ENCODE results near the gene IRF4. TPM values are rescaled to one million over a fixed set of nuclear protein-coding genes. Genes with fewer than 3 reads are reported as not detected.

IRF4 gene
- polyA plus RNA-seq, 1 of the 3 experiments (the other 2 are of a cell fraction): not detected

DNA sequence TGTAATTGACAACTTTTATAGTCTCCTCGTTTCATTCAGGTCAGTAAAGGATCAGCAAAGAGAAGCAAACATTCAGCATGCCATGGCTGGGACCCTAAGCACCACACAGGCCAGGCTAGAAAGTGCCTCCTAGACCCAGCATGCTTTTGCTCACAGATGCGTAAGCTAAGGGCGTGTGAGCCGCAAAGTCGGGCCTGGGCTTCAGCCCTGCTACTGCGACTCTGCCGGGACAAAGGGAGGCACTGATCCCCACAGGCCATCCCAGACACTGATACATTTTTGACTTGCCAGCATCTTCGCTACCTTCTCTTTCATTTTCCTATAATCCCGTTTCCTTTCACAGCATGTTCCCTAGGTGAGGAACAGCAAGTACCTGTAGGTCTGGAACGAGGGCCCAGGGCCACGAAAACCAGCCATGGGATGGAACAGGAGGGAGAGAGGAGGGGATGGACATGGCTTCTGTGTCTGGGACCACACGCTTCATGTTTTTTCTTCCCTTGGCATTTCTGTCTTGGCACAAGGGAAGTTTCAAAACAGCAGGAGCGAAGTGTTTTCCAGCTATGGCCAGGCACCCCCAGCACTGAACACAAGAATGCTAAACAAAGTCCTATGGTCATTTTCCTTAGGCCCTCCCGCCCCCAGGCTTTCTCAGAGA is 42.6 kb downstream of the IRF4 start:
- Histone ChIP-seq H3K27me3 (ENCODE audit: insufficient read depth) (peaks cover 68% of the 10 kb centered on the region), H3K9me2 (no peaks in the 10 kb centered on the region), H3K36me3 (replicated peaks in 1 of 2; ENCODE audit: control insufficient read depth in 1 of 2, insufficient read depth in 2 of 2, low read length in 1 of 2) (no peaks in the 10 kb centered on the region), H3K4me1 (ENCODE audit: control insufficient read depth in 1 of 2, insufficient read depth in 2 of 2, low read depth in 1 of 2, low read length in 1 of 2) (no peaks in the 10 kb centered on the region), H3K9me3 (no peaks in the 10 kb centered on the region), H4K20me1 (ENCODE audit: insufficient read depth) (no peaks in the 10 kb centered on the region), H3K9ac (no peak overlapping the region), H2AFZ (ENCODE audit: low read depth) (no peak overlapping the region), H3K27ac (ENCODE audit: low read depth in 2 of 2, low read length in 1 of 2) (no peak overlapping the region), H3K4me3 (ENCODE audit: low read depth in 2 of 2, low read length in 1 of 2) (no peak overlapping the region), H3F3A (replicated peaks; ENCODE audit: insufficient read depth) (no peaks in the 10 kb centered on the region), H3K4me2 (no peak overlapping the region), H3K79me2 (ENCODE audit: insufficient read depth) (no peaks in the 10 kb centered on the region)
- POLR2A ChIA-PET: no interaction called here
- TF ChIP-seq MXI1 (IDR thresholded peaks at IDR 0.05; ENCODE audit: low read depth, low read length) (no peak), JUND (IDR thresholded peaks at IDR 0.05) (no peak), RFX5 (IDR thresholded peaks at IDR 0.05; ENCODE audit: low read length) (no peak), NRF1 (IDR thresholded peaks at IDR 0.05; ENCODE audit: low read depth, low read length) (no peak), FOSL2 (IDR thresholded peaks at IDR 0.05; ENCODE audit: borderline replicate concordance, low read depth) (no peak), EZH2phosphoT487 (IDR thresholded peaks at IDR 0.05; ENCODE audit: borderline replicate concordance, low read depth) (no peak), MEF2A (IDR thresholded peaks at IDR 0.05; ENCODE audit: borderline replicate concordance, low read depth) (no peak)
- TF ChIP-seq, protein P1, sequence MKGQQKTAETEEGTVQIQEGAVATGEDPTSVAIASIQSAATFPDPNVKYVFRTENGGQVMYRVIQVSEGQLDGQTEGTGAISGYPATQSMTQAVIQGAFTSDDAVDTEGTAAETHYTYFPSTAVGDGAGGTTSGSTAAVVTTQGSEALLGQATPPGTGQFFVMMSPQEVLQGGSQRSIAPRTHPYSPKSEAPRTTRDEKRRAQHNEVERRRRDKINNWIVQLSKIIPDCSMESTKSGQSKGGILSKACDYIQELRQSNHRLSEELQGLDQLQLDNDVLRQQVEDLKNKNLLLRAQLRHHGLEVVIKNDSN (IDR thresholded peaks at IDR 0.05; ENCODE audit: borderline replicate concordance, low read depth): no peak
- 24% methylated on average over 13 of the region's 14 CpGs for WGBS (ENCODE audit: low lambda C conversion rate)
- no peak for DNase-seq
- CTCF ChIA-PET: interaction anchor here (1.0 kb wide), 1 partner anchor 9 kb away, joined by 5 read pairs; no protein-coding TSS in a partner anchor

DNA sequence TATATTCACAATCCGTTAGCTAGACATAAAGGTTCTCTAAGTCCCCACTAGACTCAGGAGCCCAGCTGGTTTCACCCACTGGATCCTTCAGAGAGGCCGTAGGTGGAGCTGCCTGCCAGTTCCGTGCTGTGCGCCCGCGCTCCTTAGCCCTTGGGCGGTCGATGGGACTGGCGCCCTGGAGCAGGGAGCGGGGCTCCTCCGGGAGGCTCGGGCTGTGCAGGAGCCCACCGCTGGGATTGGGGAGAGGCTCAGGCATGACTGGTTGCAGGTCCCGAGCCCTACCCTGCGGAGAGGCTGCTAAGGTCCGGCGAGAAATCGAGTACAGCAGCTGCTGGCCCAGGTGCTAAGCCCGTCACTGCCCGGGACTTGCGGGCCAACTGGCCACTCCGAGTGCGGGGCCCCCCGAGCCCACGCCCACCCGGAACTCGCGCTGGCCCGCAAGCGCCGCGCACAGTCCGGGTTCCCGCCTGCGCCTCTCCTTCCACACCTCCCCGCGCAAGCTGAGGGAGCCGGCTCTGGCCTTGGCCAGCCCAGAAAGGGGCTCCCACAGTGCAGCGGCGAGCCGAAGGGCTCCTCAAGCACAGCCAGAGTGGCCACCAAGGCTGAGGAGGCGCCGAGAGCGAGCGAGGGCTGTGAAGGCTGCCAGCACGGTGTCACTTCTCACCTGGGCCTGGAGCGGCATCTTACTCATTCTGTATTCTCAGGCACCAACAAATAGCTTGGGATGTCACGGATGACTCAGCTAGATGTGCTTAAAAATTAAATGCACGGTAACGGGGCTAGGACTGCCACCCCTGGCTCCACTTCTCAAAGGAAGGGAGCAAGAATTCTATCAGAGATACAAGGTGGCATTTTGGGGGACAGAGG is 44.1 kb downstream of the IRF4 start:
- Histone ChIP-seq H3K4me3 (ENCODE audit: low read depth in 2 of 2, low read length in 1 of 2) (no peak overlapping the region), H3K4me2 (no peak overlapping the region), H3K9me3 (no peaks in the 10 kb centered on the region), H3K9me2 (no peaks in the 10 kb centered on the region), H4K20me1 (ENCODE audit: insufficient read depth) (no peaks in the 10 kb centered on the region), H2AFZ (ENCODE audit: low read depth) (no peak overlapping the region), H3K9ac (no peak overlapping the region), H3K4me1 (ENCODE audit: control insufficient read depth in 1 of 2, insufficient read depth in 2 of 2, low read depth in 1 of 2, low read length in 1 of 2) (no peaks in the 10 kb centered on the region), H3K79me2 (ENCODE audit: insufficient read depth) (no peaks in the 10 kb centered on the region), H3F3A (replicated peaks; ENCODE audit: insufficient read depth) (no peaks in the 10 kb centered on the region), H3K27me3 (ENCODE audit: insufficient read depth) (peaks cover 72% of the 10 kb centered on the region), H3K27ac (ENCODE audit: low read depth in 2 of 2, low read length in 1 of 2) (no peak overlapping the region), H3K36me3 (replicated peaks in 1 of 2; ENCODE audit: control insufficient read depth in 1 of 2, insufficient read depth in 2 of 2, low read length in 1 of 2) (no peaks in the 10 kb centered on the region)
- ChIA-PET POLR2A (no interaction called here), CTCF (interaction anchor here (0.7 kb wide), 2 partner anchors 14 to 123 kb away, joined by 3 read pairs; no protein-coding TSS in a partner anchor)
- 44% methylated on average over 14 of the region's 50 CpGs for WGBS (ENCODE audit: low lambda C conversion rate)
- DNase-seq: peak; percentile 2
- no peak for TF ChIP-seq POLR2AphosphoS5 (IDR thresholded peaks at IDR 0.05; ENCODE audit: low read depth, low read length)
- TF ChIP-seq, protein P1 (IDR thresholded peaks at IDR 0.05; ENCODE audit: borderline replicate concordance, low read depth): no peak
- TF ChIP-seq MXI1 (IDR thresholded peaks at IDR 0.05; ENCODE audit: low read depth, low read length): no peak
- TF ChIP-seq EP300 (IDR thresholded peaks at IDR 0.05; ENCODE audit: borderline replicate concordance in 1 of 2, low read depth in 1 of 2, low read length in 1 of 2): no peak
- no peak for TF ChIP-seq FOSL2 (IDR thresholded peaks at IDR 0.05; ENCODE audit: borderline replicate concordance, low read depth)
- TF ChIP-seq, protein P2, sequence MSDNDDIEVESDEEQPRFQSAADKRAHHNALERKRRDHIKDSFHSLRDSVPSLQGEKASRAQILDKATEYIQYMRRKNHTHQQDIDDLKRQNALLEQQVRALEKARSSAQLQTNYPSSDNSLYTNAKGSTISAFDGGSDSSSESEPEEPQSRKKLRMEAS (IDR thresholded peaks at IDR 0.05; ENCODE audit: low read depth): no peak
- no peak for TF ChIP-seq TCF12 (IDR thresholded peaks at IDR 0.05)
- TF ChIP-seq SMC3 (IDR thresholded peaks at IDR 0.05; ENCODE audit: low read depth, low read length): no peak
- TF ChIP-seq, protein P3, sequence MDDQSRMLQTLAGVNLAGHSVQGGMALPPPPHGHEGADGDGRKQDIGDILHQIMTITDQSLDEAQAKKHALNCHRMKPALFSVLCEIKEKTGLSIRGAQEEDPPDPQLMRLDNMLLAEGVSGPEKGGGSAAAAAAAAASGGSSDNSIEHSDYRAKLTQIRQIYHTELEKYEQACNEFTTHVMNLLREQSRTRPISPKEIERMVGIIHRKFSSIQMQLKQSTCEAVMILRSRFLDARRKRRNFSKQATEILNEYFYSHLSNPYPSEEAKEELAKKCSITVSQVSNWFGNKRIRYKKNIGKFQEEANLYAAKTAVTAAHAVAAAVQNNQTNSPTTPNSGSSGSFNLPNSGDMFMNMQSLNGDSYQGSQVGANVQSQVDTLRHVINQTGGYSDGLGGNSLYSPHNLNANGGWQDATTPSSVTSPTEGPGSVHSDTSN (IDR thresholded peaks at IDR 0.05): no peak
- no peak for TF ChIP-seq FOXJ3 (CRISPR knock-in tag; IDR thresholded peaks at IDR 0.05)
- no peak for TF ChIP-seq RXRA (IDR thresholded peaks at IDR 0.05; ENCODE audit: borderline replicate concordance, low read depth)

Measured in SK-N-SH (cell line).